SK-N-MC (cell line): Measurements from ENCODE around the gene SCNN1B.

Experiments used
- EZH2 ChIP-seq: fragments of 200-600 bp; sonication (generic); IDR thresholded peaks from one replicate; pipeline ENCODE4 v1.6.1; 2017; ENCODE audit warnings: antibody characterized with exemption
- POLR2AphosphoS5 ChIP-seq: IDR thresholded peaks from 2 replicates; pipeline ENCODE4 v1.6.1; 2012; ENCODE audit warnings: mild to moderate bottlenecking, low read depth, low read length, borderline replicate concordance

DNA sequence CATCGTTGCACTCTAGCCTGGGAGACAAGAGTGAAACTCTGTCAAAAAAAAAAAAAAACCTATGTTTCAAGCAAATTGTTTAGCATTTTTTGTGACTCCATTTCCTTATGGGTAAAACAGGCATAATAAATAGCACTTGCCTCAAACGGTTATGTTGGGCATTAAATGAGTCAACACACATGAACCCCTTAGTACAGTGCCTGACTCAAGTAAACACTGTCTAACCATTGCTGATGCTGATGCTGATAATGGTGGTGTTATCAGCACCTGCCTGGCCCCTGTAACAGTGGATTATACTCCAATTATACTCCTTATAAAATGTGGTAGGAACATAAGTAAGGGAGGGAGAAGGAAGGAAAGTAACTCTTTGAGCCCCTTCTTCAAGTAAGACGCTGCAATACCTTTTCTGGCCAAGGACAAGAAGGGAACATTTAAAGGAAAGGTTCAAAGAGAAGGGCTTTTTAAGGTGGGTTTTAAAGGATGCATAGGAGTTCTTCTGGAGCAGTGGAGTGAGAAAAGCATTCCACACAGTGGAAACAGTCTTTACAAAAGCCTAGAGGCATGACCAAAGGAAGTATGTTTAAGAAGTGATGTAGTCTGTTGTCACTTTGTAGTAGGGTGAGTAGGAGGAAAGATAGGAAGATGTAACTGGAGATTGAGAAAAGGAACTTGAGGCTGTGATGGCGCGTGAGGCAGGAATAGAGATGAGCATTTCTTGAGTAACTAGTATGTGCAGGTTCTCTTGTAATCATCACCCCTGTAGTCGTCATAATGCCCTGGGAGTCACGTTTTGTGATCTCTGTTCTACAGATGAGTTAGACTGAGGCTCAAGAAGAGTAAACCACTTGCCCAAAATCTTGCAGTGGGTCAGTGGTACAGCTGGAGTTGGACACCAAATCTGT, 4.3 kb downstream of the SCNN1B start:
- no peak for TF ChIP-seq EZH2
- TF ChIP-seq POLR2AphosphoS5 = no peak
